Liver (tissue), 9 donors: ENCODE data around the gene CABCOCO1. TPM values are rescaled to one million over a fixed set of nuclear protein-coding genes. Genes with fewer than 3 reads are reported as not detected.

Experiments
- DNase-seq: peaks from one replicate; pipeline ENCODE4 v3.0.0-alpha.2; 2017; ENCODE audit warnings: low spot score
- H3K27ac ChIP-seq, 2 donors: one replicate each; pipeline ENCODE4 v1.7.0; 2013; ENCODE audit warnings: inconsistent platforms in 2 of 2, low read length in 2 of 2, control low read depth in 1 of 2, low read depth in 1 of 2, mild to moderate bottlenecking in 1 of 2
- H3K27me3 ChIP-seq, 4 donors: one replicate each; pipeline versions ENCODE4 v1.6.1 to v1.7.0; 2013; ENCODE audit warnings: low read length in 3 of 4, inconsistent platforms in 1 of 4, mild to moderate bottlenecking in 1 of 4, moderate library complexity in 1 of 4; ENCODE audit not compliant: control insufficient read depth in 4 of 4, insufficient read depth in 4 of 4
- H3K36me3 ChIP-seq, 4 donors: one replicate each; pipeline versions ENCODE4 v1.6.1 to v1.7.0; 2013; ENCODE audit warnings: low read length in 3 of 4, mild to moderate bottlenecking in 3 of 4, low read depth in 1 of 4, moderate library complexity in 1 of 4; ENCODE audit not compliant: control insufficient read depth in 4 of 4, insufficient read depth in 3 of 4
- H3K4me1 ChIP-seq, 4 donors: one replicate each; pipeline versions ENCODE4 v1.6.1 to v1.7.0; 2013; ENCODE audit warnings: low read length in 3 of 4, mild to moderate bottlenecking in 3 of 4, moderate library complexity in 1 of 4; ENCODE audit not compliant: control insufficient read depth in 4 of 4, insufficient read depth in 4 of 4
- H3K4me3 ChIP-seq, 3 donors: one replicate each; pipeline versions ENCODE4 v1.6.1 to v1.7.0; 2013; ENCODE audit warnings: low read length in 3 of 3, control low read depth in 1 of 3, low read depth in 1 of 3, mild to moderate bottlenecking in 1 of 3
- H3K9ac ChIP-seq, 2 donors: one replicate each; pipeline ENCODE4 v1.7.0; 2013; ENCODE audit warnings: low read length in 2 of 2, mild to moderate bottlenecking in 2 of 2, moderate library complexity in 2 of 2, control low read depth in 1 of 2, low read depth in 1 of 2
- H3K9me3 ChIP-seq, 4 donors: one replicate each; pipeline versions ENCODE4 v1.6.1 to v1.7.0; 2013; ENCODE audit warnings: low read length in 3 of 4; ENCODE audit not compliant: control insufficient read depth in 4 of 4
- ATF3 ChIP-seq: IDR thresholded peaks from 2 replicates; pipeline ENCODE4 v1.6.1; 2016; ENCODE audit warnings: antibody characterized with exemption
- EGR1 ChIP-seq, 2 donors: IDR thresholded peaks; 2 replicates each; pipeline ENCODE4 v1.6.1; 2016 to 2018; ENCODE audit warnings: antibody characterized with exemption in 2 of 2, low read depth in 2 of 2
- FOXA1 ChIP-seq: IDR thresholded peaks from 2 replicates; pipeline ENCODE4 v1.6.1; 2016; ENCODE audit warnings: antibody characterized with exemption
- FOXA2 ChIP-seq: IDR thresholded peaks from 2 replicates; pipeline ENCODE4 v1.6.1; 2016; ENCODE audit warnings: antibody characterized with exemption
- GABPA ChIP-seq, 2 donors: IDR thresholded peaks in 1 of 2; conservative IDR thresholded peaks in 1 of 2; 2 replicates each; pipeline ENCODE4 v1.6.1; 2016; ENCODE audit warnings: antibody characterized with exemption in 2 of 2, mild to moderate bottlenecking in 1 of 2, moderate library complexity in 1 of 2
- HNF4A ChIP-seq, 2 donors: conservative IDR thresholded peaks; 2 replicates each; pipeline ENCODE4 v1.6.1; 2016; ENCODE audit warnings: antibody characterized with exemption in 2 of 2, mild to moderate bottlenecking in 2 of 2
- HNF4G ChIP-seq: IDR thresholded peaks from 2 replicates; pipeline ENCODE4 v1.6.1; 2016; ENCODE audit warnings: antibody characterized with exemption
- JUND ChIP-seq, 2 donors: IDR thresholded peaks; 2 replicates each; pipeline ENCODE4 v1.6.1; 2016; ENCODE audit warnings: antibody characterized with exemption in 2 of 2
- MAX ChIP-seq: IDR thresholded peaks from 2 replicates; pipeline ENCODE4 v1.6.1; 2016; ENCODE audit warnings: antibody characterized with exemption
- NR2F2 ChIP-seq: IDR thresholded peaks from 2 replicates; pipeline ENCODE4 v1.6.1; 2016; ENCODE audit warnings: antibody characterized with exemption
- RAD21 ChIP-seq, 2 donors: IDR thresholded peaks; 2 replicates each; pipeline ENCODE4 v1.6.1; 2016; ENCODE audit warnings: antibody characterized with exemption in 2 of 2, mild to moderate bottlenecking in 2 of 2
- RXRA ChIP-seq, 2 donors: IDR thresholded peaks; 2 replicates each; pipeline ENCODE4 v1.6.1; 2017 to 2018; ENCODE audit warnings: antibody characterized with exemption in 2 of 2, mild to moderate bottlenecking in 1 of 2
- SP1 ChIP-seq: IDR thresholded peaks from 2 replicates; pipeline ENCODE4 v1.6.1; 2018; ENCODE audit warnings: antibody characterized with exemption, mild to moderate bottlenecking
- TAF1 ChIP-seq: conservative IDR thresholded peaks from 2 replicates; pipeline ENCODE4 v1.6.1; 2016; ENCODE audit warnings: antibody characterized with exemption, mild to moderate bottlenecking
- YY1 ChIP-seq: IDR thresholded peaks from 2 replicates; pipeline ENCODE4 v1.6.1; 2016; ENCODE audit warnings: antibody characterized with exemption, mild to moderate bottlenecking
- WGBS: extraction: QIAGEN DNeasy Blood & Tissue Kit; methylation state at CpG from one replicate; pipeline ENCODE4 v1.1.7; 2013; 5-methylcytosine and 5-hydroxymethylcytosine counted together
- polyA plus RNA-seq, 2 donors: library from polyadenylated mRNA; stranded (reverse) in 1 of 2; unstranded in 1 of 2; fragments of 200-250 nt in 1 of 2; fragments of >200 nt in 1 of 2; fragmentation: Nextera tagmentation in 1 of 2; extraction: Ambion mirVana in 1 of 2; gene quantifications; one replicate each; pipeline versions ENCODE4 v1.2.1 to v1.2.3, GENCODE V29; 2013 to 2015
- total RNA-seq, 2 donors: library from RNA; depleted of rRNA; stranded (reverse); fragments of >200 nt; gene quantifications; one replicate each; pipeline ENCODE4 v1.2.3, GENCODE V29; 2014
- TF ChIP-seq, protein P1 (sequence below): IDR thresholded peaks from 2 replicates; pipeline ENCODE4 v1.6.1; 2016; ENCODE audit warnings: antibody characterized with exemption, mild to moderate bottlenecking
- TF ChIP-seq, protein P2 (sequence below): IDR thresholded peaks from 2 replicates; pipeline ENCODE4 v1.6.1; 2016; ENCODE audit warnings: antibody characterized with exemption
- TF ChIP-seq, protein P3 (sequence below): fragments of 150-350 bp; IDR thresholded peaks from 2 replicates; pipeline ENCODE4 v1.5.1; 2017; ENCODE audit warnings: improper control_type of control experiment, low read depth, low read length; ENCODE audit not compliant: missing input control
- donor health status: healthy.
- donor health status: healthy.
- donor health status: healthy.
- donor health status: healthy.
- donor health status: healthy.

CABCOCO1 gene
- total and polyA plus RNA-seq, 4 donors = 0.09 to 0.20 TPM; not detected in 2

DNA sequence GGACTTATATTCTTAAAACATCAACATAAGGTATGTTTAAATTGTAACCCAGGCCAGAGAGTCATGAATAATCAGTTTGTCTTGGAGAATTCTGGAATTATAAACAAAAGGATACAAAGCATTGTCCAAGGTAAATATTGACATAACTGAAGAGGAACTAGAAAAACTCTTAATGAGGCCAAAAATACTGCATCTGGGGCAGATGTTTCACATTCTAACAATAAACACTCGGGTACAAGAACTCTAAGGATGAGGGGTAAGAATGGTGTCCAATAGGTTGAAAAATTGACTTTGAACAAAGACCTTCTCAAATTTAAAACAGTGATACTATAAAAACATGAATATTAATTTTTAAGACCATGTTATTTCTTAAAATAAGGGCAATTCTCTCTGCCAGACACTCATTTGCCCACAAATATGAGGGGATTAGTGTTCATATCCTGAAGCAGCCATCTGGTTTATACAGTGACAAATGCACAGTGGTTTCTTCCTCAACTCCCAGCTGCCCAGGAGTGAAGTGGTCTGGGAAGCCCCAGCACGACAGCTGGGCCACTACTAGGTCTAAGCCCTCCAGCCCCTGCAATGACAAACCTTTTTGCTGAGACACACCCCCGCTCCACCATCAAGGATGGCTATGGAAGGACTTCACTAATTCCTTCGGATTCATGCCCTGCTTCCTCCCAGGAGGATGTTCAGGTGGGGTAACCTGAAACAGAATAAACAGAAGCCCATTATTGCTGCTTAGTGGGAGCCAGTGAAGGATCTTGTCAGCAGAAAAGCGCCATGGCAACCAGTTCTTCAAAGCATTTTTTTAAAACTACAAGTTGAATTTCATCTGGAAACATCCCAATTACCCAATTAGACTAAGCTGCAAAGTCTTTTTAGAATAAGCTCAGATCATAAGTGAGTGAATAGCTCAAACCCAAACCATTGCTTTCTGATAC, 131.3 kb downstream of the CABCOCO1 start:
- TF ChIP-seq JUND (IDR thresholded peaks at IDR 0.05) = no peak
- 82% methylated on average over 5 of the region's 5 CpGs for WGBS
- DNase-seq = no peak
- Histone ChIP-seq H3K27me3 (no peaks in the 10 kb centered on the region), H3K9me3 (no peaks in the 10 kb centered on the region), H3K4me3 (no peak overlapping the region), H3K27ac (no peak overlapping the region), H3K9ac (no peak overlapping the region), H3K36me3 (no peaks in the 10 kb centered on the region), H3K4me1 (no peaks in the 10 kb centered on the region)

- no peaks in the 10 kb centered on the region for H3K36me3 ChIP-seq
- H3K27me3 ChIP-seq = no peaks in the 10 kb centered on the region
- no peak for DNase-seq
- no peaks in the 10 kb centered on the region for H3K4me1 ChIP-seq
- H3K27ac ChIP-seq = no peak overlapping the region
- H3K4me3 ChIP-seq = no peak overlapping the region
- no peak overlapping the region for H3K9ac ChIP-seq
- 95% methylated on average over 2 of the region's 2 CpGs for WGBS
- H3K9me3 ChIP-seq = no peaks in the 10 kb centered on the region
- TF ChIP-seq EGR1 (IDR thresholded peaks at IDR 0.05; ENCODE audit: low read depth in 2 of 2) (no peak), RAD21 (IDR thresholded peaks at IDR 0.05) (no peak), JUND (IDR thresholded peaks at IDR 0.05) (no peak), HNF4A (conservative IDR thresholded peaks at IDR 0.05) (no peak), FOXA1 (no peak), ATF3 (no peak), SP1 (no peak), HNF4G (no peak), FOXA2 (no peak), GABPA (IDR thresholded peaks at IDR 0.05 in 1 of 2, conservative IDR thresholded peaks at IDR 0.05 in 1 of 2) (no peak), NR2F2 (no peak), YY1 (no peak), TAF1 (no peak), RXRA (IDR thresholded peaks at IDR 0.05) (no peak), MAX (no peak)
- TF ChIP-seq, protein P1, sequence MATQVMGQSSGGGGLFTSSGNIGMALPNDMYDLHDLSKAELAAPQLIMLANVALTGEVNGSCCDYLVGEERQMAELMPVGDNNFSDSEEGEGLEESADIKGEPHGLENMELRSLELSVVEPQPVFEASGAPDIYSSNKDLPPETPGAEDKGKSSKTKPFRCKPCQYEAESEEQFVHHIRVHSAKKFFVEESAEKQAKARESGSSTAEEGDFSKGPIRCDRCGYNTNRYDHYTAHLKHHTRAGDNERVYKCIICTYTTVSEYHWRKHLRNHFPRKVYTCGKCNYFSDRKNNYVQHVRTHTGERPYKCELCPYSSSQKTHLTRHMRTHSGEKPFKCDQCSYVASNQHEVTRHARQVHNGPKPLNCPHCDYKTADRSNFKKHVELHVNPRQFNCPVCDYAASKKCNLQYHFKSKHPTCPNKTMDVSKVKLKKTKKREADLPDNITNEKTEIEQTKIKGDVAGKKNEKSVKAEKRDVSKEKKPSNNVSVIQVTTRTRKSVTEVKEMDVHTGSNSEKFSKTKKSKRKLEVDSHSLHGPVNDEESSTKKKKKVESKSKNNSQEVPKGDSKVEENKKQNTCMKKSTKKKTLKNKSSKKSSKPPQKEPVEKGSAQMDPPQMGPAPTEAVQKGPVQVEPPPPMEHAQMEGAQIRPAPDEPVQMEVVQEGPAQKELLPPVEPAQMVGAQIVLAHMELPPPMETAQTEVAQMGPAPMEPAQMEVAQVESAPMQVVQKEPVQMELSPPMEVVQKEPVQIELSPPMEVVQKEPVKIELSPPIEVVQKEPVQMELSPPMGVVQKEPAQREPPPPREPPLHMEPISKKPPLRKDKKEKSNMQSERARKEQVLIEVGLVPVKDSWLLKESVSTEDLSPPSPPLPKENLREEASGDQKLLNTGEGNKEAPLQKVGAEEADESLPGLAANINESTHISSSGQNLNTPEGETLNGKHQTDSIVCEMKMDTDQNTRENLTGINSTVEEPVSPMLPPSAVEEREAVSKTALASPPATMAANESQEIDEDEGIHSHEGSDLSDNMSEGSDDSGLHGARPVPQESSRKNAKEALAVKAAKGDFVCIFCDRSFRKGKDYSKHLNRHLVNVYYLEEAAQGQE = no peak
- TF ChIP-seq, protein P2, sequence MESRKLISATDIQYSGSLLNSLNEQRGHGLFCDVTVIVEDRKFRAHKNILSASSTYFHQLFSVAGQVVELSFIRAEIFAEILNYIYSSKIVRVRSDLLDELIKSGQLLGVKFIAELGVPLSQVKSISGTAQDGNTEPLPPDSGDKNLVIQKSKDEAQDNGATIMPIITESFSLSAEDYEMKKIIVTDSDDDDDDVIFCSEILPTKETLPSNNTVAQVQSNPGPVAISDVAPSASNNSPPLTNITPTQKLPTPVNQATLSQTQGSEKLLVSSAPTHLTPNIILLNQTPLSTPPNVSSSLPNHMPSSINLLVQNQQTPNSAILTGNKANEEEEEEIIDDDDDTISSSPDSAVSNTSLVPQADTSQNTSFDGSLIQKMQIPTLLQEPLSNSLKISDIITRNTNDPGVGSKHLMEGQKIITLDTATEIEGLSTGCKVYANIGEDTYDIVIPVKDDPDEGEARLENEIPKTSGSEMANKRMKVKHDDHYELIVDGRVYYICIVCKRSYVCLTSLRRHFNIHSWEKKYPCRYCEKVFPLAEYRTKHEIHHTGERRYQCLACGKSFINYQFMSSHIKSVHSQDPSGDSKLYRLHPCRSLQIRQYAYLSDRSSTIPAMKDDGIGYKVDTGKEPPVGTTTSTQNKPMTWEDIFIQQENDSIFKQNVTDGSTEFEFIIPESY = no peak
- TF ChIP-seq, protein P3, sequence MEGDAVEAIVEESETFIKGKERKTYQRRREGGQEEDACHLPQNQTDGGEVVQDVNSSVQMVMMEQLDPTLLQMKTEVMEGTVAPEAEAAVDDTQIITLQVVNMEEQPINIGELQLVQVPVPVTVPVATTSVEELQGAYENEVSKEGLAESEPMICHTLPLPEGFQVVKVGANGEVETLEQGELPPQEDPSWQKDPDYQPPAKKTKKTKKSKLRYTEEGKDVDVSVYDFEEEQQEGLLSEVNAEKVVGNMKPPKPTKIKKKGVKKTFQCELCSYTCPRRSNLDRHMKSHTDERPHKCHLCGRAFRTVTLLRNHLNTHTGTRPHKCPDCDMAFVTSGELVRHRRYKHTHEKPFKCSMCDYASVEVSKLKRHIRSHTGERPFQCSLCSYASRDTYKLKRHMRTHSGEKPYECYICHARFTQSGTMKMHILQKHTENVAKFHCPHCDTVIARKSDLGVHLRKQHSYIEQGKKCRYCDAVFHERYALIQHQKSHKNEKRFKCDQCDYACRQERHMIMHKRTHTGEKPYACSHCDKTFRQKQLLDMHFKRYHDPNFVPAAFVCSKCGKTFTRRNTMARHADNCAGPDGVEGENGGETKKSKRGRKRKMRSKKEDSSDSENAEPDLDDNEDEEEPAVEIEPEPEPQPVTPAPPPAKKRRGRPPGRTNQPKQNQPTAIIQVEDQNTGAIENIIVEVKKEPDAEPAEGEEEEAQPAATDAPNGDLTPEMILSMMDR = no peak
Observed at GRCh38 chr10:61795147-61795546, 132.4 kb downstream of the CABCOCO1 start.
